GM21717 (cell line): Measurements from ENCODE around the gene ERFL.
"Not testable (repeated sequence)": the region's sequence is repeated elsewhere in the genome, so short reads cannot be mapped to it uniquely, and the experiment has no call there.

Experiments used
- ATAC-seq: cut with Tn5 transposase; IDR thresholded peaks from one replicate; pipeline ENCODE4 v1.9.1; 2021; ENCODE audit warnings: mild to moderate bottlenecking, moderate library complexity; ENCODE audit not compliant: unreplicated experiment

The ERFL gene

GRCh38 chr19:41914424-41914834 lies 13.8 kb downstream of the ERFL start:
- not testable (repeated sequence) for ATAC-seq

- ATAC-seq: no peak
Measured at GRCh38 chr19:41913538-41914423, 14.5 kb downstream of the ERFL start.

- no peak for ATAC-seq
Measured at GRCh38 chr19:41912899-41913537, 15.2 kb downstream of the ERFL start.

- no peak for ATAC-seq
Measured at GRCh38 chr19:41911889-41912731, 16.1 kb downstream of the ERFL start.

- ATAC-seq: no peak
Measured at GRCh38 chr19:41910992-41911888, 17.0 kb downstream of the ERFL start.

GRCh38 chr19:41910240-41910991 lies 17.8 kb downstream of the ERFL start:
- ATAC-seq: no peak

- no peak for ATAC-seq
Measured at GRCh38 chr19:41909706-41910105, 18.5 kb downstream of the ERFL start.

- no peak for ATAC-seq
Measured at GRCh38 chr19:41908724-41909464, 19.4 kb downstream of the ERFL start.

- ATAC-seq: no peak
Measured at GRCh38 chr19:41907994-41908615, 20.1 kb downstream of the ERFL start.

GRCh38 chr19:41906916-41907680 lies 21.2 kb downstream of the ERFL start:
- ATAC-seq: no peak

- ATAC-seq: no peak
Measured at GRCh38 chr19:41906271-41906670, 22.0 kb downstream of the ERFL start.

DNA sequence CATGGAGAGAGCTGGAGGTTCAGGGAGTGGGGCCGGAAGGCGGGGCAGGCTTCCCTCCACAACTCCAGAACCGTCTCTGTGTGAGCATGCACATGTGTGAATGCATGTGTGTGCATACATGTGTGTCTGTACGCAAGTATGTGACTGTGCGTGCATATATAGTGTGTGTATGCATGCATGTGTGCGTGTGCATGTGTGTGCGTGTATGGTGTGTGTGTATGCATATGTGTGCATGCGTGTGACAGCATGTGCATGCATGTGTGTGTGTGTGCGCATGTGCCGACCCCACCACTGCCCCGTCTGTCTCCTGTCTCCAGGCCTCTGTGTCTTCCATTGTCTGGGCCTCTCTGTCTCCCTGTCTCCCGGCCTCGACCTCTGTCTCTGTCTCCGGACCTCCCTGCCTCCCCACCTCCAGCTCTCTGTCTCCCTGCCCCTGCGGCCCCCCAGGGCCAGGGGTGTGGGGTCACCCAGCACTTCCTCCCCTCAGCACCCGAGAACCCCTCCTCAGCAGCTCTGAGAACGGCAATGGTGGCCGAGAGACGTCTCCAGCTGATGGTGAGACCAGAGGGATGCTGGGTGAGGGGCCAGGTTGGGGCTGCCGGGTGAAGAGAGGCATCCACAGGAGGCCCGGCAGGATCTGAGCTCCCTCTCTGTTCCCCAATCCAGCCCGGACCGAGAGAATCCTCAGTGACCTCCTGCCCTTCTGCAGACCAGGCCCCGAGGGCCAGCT lies 22.8 kb downstream of the ERFL start:
- no peak for ATAC-seq

- no peak for ATAC-seq
Measured at GRCh38 chr19:41904118-41904870, 24.0 kb downstream of the ERFL start.

GRCh38 chr19:41903193-41903953 lies 24.9 kb downstream of the ERFL start:
- ATAC-seq: no peak

DNA sequence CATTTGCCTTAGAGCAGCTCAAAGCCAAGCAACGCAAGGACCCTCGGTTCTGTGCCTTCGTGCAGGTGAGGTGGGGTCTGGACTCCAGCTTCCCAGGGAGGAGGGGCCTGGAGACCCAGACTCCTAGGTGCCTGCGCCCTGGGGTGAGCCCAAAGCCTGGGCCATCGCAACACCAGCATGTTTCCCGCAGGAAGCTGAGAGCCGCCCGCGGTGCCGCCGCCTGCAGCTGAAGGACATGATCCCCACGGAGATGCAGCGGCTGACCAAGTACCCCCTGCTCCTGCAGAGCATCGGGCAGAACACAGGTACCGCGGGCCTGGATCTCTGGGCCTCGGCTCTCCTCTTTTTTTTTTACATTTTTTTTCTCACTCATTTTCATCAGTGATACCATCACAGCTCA lies 25.7 kb downstream of the ERFL start:
- ATAC-seq: no peak
